ENCODE data around the gene NELFCD.
"Not testable (repeated sequence)": the region's sequence is repeated elsewhere in the genome, so short reads cannot be mapped to it uniquely, and the experiment has no call there.

- TF ChIP-seq CTCF (tag by site-specific recombination; IDR thresholded peaks at IDR 0.05); REST (tag by site-specific recombination; IDR thresholded peaks at IDR 0.05); ZNF157 (tag by site-specific recombination; IDR thresholded peaks at IDR 0.05); ZNF362 (tag by site-specific recombination; IDR thresholded peaks at IDR 0.05); ZSCAN18 (tag by site-specific recombination; IDR thresholded peaks at IDR 0.05); TRIM28 (IDR thresholded peaks at IDR 0.05; ENCODE audit: borderline replicate concordance, low read length); YY1 (tag by site-specific recombination; IDR thresholded peaks at IDR 0.05); MEIS1 (CRISPR knock-in tag; IDR thresholded peaks at IDR 0.05; ENCODE audit: borderline replicate concordance); ZNF555 (tag by site-specific recombination; conservative IDR thresholded peaks at IDR 0.05); ZBTB1 (tag by site-specific recombination; IDR thresholded peaks at IDR 0.05); ZNF184 (tag by site-specific recombination; IDR thresholded peaks at IDR 0.05): not testable (repeated sequence)
These were observed 17.1 kb upstream of the NELFCD start for GRCh38 chr20:58963922-58964321.

Measured in HEK293 (cell line).